K562 treated with DMSO at 1 percent for 24 hours (cell line): Measurements from ENCODE around the gene ARHGAP27. TPM values are rescaled to one million over a fixed set of nuclear protein-coding genes. Genes with fewer than 3 reads are reported as not detected.

Source experiments
- total RNA-seq: library from RNA; unstranded; fragments of 300-600 nt; gene quantifications from 2 replicates; pipeline ENCODE4 v1.2.3, GENCODE V29; 2022; ENCODE audit warnings: low read depth; ENCODE audit not compliant: insufficient read depth

ARHGAP27 gene
- total RNA-seq, result 7.0 and 8.2 TPM in 2 replicates

GRCh38 chr17:45432405-45433158 is at the start of gene ARHGAP27:
TSS of gene ARHGAP27 (minus strand) at chr17:45432870. CDS start at chr17:45430279, 2,591 bp downstream.

Other genes with a start within 250 kb of the ARHGAP27 start
- 70.5 and 72.7 TPM in 2 replicates for gene FMNL1, start 211.0 kb downstream of the ARHGAP27 start, total RNA-seq
- not detected in 2 replicates for gene SPATA32, start 170.8 kb downstream of the ARHGAP27 start, total RNA-seq
- gene MAP3K14, start 115.8 kb downstream of the ARHGAP27 start, total RNA-seq, result 7.3 and 8.6 TPM in 2 replicates
- gene PLEKHM1, start 57.9 kb upstream of the ARHGAP27 start, total RNA-seq, result 28.7 and 33.5 TPM in 2 replicates